Ovary (tissue), 9 donors: ENCODE results near the gene TEX2. TPM values are rescaled to one million over a fixed set of nuclear protein-coding genes. Genes with fewer than 3 reads are reported as not detected.

Source experiments
- DNase-seq, 5 donors: peaks; one replicate each; pipeline ENCODE4 v3.0.0-alpha.2; 2019 to 2020
- H3K27ac ChIP-seq, 2 donors: fragments of 200-600 bp; one replicate each; pipeline versions ENCODE4 v1.5.1 to v1.8.0; 2019 to 2022
- H3K27me3 ChIP-seq: fragments of 200-600 bp; one replicate; pipeline ENCODE4 v1.8.0; 2022
- H3K36me3 ChIP-seq: fragments of 200-600 bp; sonication (generic); one replicate; pipeline ENCODE4 v1.5.1; 2019
- H3K4me1 ChIP-seq: one replicate; pipeline ENCODE4 v1.8.1; 2013; ENCODE audit warnings: mild to moderate bottlenecking, moderate library complexity; ENCODE audit not compliant: insufficient read depth
- H3K4me3 ChIP-seq: fragments of 200-600 bp; sonication (generic); one replicate; pipeline ENCODE4 v1.5.1; 2017
- H3K9me3 ChIP-seq, 2 donors: fragments of 200-600 bp in 1 of 2; sonication (generic) in 1 of 2; one replicate each; pipeline versions ENCODE4 v1.5.1 to v1.8.1; 2013 to 2019; ENCODE audit warnings: mild to moderate bottlenecking in 1 of 2, moderate library complexity in 1 of 2
- EP300 ChIP-seq: sonication (generic); formaldehyde crosslinking; IDR thresholded peaks from one replicate; pipeline ENCODE4 v1.6.1; 2017; ENCODE audit warnings: antibody characterized with exemption
- POLR2A ChIP-seq: fragments of 450-650 bp; IDR thresholded peaks from one replicate; pipeline ENCODE4 v1.6.1; 2017; ENCODE audit warnings: antibody characterized with exemption, mild to moderate bottlenecking, moderate library complexity
- WGBS, 3 donors: extraction: QIAGEN DNeasy Blood & Tissue Kit in 1 of 3; methylation state at CpG; one replicate each; pipeline versions ENCODE4 v1.1.5 to v1.1.7; 2013 to 2017; 5-methylcytosine and 5-hydroxymethylcytosine counted together
- intact Hi-C, 4 donors: fragments of 100-400 bp; cut with DNase I; formaldehyde crosslinking; loops; one replicate each; pipeline versions ENCODE4 v1.11.0 to v1.15.1; 2022 to 2023
- polyA plus RNA-seq, 2 donors: library from polyadenylated mRNA; stranded (reverse); fragments of 200-250 nt in 1 of 2; fragments of 350-450 nt in 1 of 2; fragmentation: Illumina TruSeq in 1 of 2; extraction: RNeasy Lipid Tissue Mini Kit (QIAGEN cat#74804) in 1 of 2; gene quantifications; one replicate each; pipeline ENCODE4 v1.2.3, GENCODE V29; 2013 to 2014
- total RNA-seq, 7 donors: library from RNA; depleted of rRNA in 2 of 7; stranded (reverse); fragments of >200 nt in 2 of 7; fragmentation: NEBNext Ultra II Directional in 3 of 7; extraction: Animal tissue kit (Norgen Biotek cat#: 25700) in 3 of 7; gene quantifications; one replicate each; pipeline versions ENCODE4 v1.1.0 to v1.2.4, GENCODE V29; 2016 to 2023
- TF ChIP-seq, protein P1 (sequence below), 3 donors: fragments of 450-650 bp in 2 of 3; fragments of 200-600 bp in 1 of 3; IDR thresholded peaks; one replicate each; pipeline versions ENCODE4 v1.5.1 to v1.8.0; 2016 to 2022; ENCODE audit warnings: antibody characterized with exemption in 3 of 3, mild to moderate bottlenecking in 1 of 3
- donor health status: DM: no; HTN: no; CAD: no; lungs with moderate emphysema.
- donor health status: DM: no; HTN: no; CAD: no.
- donor health status: Bipolar disorder and iron deficiency.
- donor health status: DM: yes; HTN: yes; CAD: no.
- donor health status: DM: no; HTN: no; CAD: no.
- donor health status: DM: yes; HTN: yes; CAD: no.

Gene TEX2
- total and polyA plus RNA-seq, 9 donors: 13.9 to 36.7 (median 31.4) TPM

DNA sequence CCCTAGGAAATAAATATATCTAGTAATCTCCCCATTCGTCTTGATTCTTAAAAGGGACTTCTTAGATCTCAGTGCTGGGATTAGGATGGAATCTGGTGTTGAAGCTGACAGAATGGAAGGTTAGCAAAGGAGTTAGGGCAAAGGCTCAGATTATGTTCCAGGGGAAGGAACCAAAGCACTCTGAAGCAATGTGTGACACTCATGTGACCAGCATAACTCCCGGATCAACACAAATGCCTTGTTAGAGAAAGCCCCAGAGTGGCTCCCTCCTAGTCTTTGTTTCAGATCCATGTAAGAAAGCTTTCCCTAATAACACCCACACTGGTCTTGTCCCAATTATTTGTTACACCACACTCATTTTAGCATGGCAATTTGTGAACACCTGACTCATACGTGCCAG lies 70.5 kb downstream of the TEX2 start:
- no peak for DNase-seq
- Histone ChIP-seq H3K4me3 (no peak overlapping the region), H3K27me3 (no peaks in the 10 kb centered on the region), H3K4me1 (peaks cover 3% of the 10 kb centered on the region), H3K27ac (no peak overlapping the region), H3K36me3 (no peaks in the 10 kb centered on the region), H3K9me3 (no peaks in the 10 kb centered on the region)
- TF ChIP-seq EP300 (no peak), POLR2A (no peak)
- TF ChIP-seq, protein P1, sequence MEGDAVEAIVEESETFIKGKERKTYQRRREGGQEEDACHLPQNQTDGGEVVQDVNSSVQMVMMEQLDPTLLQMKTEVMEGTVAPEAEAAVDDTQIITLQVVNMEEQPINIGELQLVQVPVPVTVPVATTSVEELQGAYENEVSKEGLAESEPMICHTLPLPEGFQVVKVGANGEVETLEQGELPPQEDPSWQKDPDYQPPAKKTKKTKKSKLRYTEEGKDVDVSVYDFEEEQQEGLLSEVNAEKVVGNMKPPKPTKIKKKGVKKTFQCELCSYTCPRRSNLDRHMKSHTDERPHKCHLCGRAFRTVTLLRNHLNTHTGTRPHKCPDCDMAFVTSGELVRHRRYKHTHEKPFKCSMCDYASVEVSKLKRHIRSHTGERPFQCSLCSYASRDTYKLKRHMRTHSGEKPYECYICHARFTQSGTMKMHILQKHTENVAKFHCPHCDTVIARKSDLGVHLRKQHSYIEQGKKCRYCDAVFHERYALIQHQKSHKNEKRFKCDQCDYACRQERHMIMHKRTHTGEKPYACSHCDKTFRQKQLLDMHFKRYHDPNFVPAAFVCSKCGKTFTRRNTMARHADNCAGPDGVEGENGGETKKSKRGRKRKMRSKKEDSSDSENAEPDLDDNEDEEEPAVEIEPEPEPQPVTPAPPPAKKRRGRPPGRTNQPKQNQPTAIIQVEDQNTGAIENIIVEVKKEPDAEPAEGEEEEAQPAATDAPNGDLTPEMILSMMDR (IDR thresholded peaks at IDR 0.05): no peak
- intact Hi-C loops: no loop called here
- 64 to 92% (median 84%) methylated on average over 3 of the region's 3 CpGs for WGBS, 3 donors

DNA sequence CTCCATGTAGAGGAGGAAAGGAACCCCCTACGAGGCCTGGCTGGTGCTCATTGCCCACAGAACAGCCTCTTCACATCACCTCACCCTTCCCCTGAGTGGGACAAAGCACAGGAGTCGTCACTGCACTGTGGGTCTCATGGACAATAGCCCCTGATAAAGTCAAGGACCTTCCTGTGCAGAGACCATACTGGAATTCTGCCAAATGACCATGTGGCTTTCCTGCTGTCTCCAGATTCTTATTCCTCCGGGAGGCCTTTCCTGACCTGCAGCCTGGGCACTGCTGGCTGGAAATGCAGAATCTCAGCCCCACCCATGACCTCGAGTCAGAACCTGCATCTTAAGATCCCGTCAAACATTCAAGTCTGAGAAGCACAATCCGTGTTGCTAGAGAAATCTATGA lies 72.6 kb downstream of the TEX2 start:
- Histone ChIP-seq H3K4me1 (peaks cover 3% of the 10 kb centered on the region), H3K4me3 (no peak overlapping the region), H3K27ac (no peak overlapping the region), H3K9me3 (no peaks in the 10 kb centered on the region), H3K36me3 (no peaks in the 10 kb centered on the region), H3K27me3 (no peaks in the 10 kb centered on the region)
- intact Hi-C loops: no loop called here
- TF ChIP-seq, protein P1 (IDR thresholded peaks at IDR 0.05): no peak
- TF ChIP-seq POLR2A: no peak
- TF ChIP-seq EP300: no peak
- DNase-seq: no peak
- 46 to 62% (median 58%) methylated on average over 6 of the region's 6 CpGs for WGBS, 3 donors

DNA sequence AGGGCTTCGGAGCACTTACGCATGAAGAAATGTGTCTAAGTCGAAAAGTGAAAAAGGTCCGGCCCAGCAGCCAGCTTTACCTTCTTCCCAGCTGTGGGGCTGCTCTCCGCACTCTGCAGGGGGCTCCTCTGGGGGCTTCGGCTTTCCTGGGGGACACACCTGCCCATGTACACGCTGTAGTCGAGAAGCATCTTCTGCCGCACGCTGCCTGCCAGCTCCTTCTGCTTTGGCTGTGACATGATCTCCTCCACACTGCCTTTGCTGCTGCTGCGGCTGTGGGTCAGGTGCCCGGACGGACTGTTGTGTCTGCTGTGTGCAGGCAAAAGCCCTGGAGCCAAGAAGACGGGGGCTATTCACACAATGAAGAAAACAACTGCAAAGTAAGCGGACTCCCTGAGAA lies 75.0 kb downstream of the TEX2 start:
- H3K27ac ChIP-seq: no peak overlapping the region
- TF ChIP-seq POLR2A: no peak
- TF ChIP-seq EP300: no peak
- TF ChIP-seq, protein P1 (IDR thresholded peaks at IDR 0.05): no peak

DNA sequence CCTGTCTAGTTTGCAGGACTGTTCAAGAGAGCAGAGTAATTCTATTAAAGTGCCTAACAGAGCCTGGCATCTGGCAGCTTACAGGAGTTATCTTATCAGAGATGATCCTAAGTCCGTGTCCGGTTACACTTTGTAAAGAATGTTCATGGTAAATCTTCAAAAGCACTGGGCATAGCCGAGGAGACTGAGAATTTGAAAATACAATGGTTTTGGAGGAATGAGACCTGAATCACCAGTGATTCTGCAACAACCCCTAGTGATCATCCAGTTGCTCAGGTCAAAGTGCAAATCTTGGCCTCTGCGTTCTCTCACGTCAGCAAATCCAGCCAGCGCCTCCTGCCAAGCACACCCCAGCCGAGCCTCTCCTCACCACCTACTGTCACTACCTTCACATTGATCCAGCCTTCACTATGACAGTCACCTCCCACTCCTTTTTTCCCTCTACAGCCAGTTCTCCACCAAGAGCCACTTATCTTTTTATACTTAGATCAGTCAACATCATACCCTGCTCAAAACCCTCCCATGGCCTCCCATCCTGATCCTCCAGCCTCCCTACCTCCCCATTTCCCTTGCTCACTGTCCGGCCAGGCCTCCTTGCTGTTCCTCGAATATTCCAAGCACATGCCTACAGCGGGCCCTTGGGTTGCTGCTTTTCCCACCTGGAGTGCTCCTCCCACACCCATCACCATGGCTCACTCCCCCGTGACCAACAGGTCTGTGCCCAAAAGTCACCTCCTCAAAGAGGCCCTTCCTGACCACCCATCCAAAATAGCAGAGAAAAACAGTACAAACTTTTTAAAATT lies 75.8 kb downstream of the TEX2 start:
- TF ChIP-seq POLR2A: no peak
- TF ChIP-seq, protein P1 (IDR thresholded peaks at IDR 0.05): no peak
- no peak for TF ChIP-seq EP300
- Histone ChIP-seq H3K4me3 (no peak overlapping the region), H3K36me3 (no peaks in the 10 kb centered on the region), H3K27ac (no peak overlapping the region), H3K4me1 (peaks cover 3% of the 10 kb centered on the region), H3K9me3 (no peaks in the 10 kb centered on the region), H3K27me3 (no peaks in the 10 kb centered on the region)
- no peak for DNase-seq
- intact Hi-C loops: no loop called here
- 87 to 91% (median 89%) methylated on average over 11 of the region's 11 CpGs for WGBS, 3 donors

More for the DNA sequence above, 75.0 kb downstream of the TEX2 start:
- Histone ChIP-seq H3K9me3 (no peaks in the 10 kb centered on the region), H3K4me3 (no peak overlapping the region), H3K27me3 (no peaks in the 10 kb centered on the region), H3K4me1 (peaks cover 3% of the 10 kb centered on the region), H3K36me3 (no peaks in the 10 kb centered on the region)
- DNase-seq: no peak
- intact Hi-C loops: no loop called here
- 55 to 86% (median 58%) methylated on average over 15 of the region's 15 CpGs for WGBS, 3 donors
